LHCN-M2 (cell line): ENCODE data around the gene DHX38. TPM values are rescaled to one million over a fixed set of nuclear protein-coding genes. Genes with fewer than 3 reads are reported as not detected.

Experiments
- total RNA-seq: library from RNA; depleted of rRNA; stranded (reverse); fragments of >200 nt; gene quantifications from 2 replicates; pipeline ENCODE4 v1.2.3, GENCODE V29; 2014; rRNA removed

Gene DHX38
- total RNA-seq, 1 experiment from 2014 or later = 46.3 TPM

Other genes with a start within 250 kb of the DHX38 start
- 7.3 and 11.5 TPM in 2 replicates for gene ATXN1L, start 247.9 kb upstream of the DHX38 start, total RNA-seq
- 6.6 and 7.4 TPM in 2 replicates for gene ZNF821, start 209.7 kb upstream of the DHX38 start, total RNA-seq
- gene IST1, start 198.3 kb upstream of the DHX38 start, total RNA-seq = 193 and 208 TPM in 2 replicates
- 0.06 TPM in 1 of 2 replicates, not detected in the other for gene PKD1L3, start 93.4 kb upstream of the DHX38 start, total RNA-seq
- 5.3 and 7.6 TPM in 2 replicates for gene DHODH, start 85.1 kb upstream of the DHX38 start, total RNA-seq
- gene HP, start 39.3 kb upstream of the DHX38 start, total RNA-seq = not detected in 2 replicates
- not detected in 2 replicates for gene HPR, start 30.6 kb upstream of the DHX38 start, total RNA-seq
- gene TXNL4B, start 227 bp upstream of the DHX38 start, total RNA-seq = 8.1 and 10.3 TPM in 2 replicates
- 0.06 and 0.11 TPM in 2 replicates for gene PMFBP1, start 78.3 kb downstream of the DHX38 start, total RNA-seq